Cardiac muscle cell (in vitro differentiated cells and primary cell): Measurements from ENCODE around the gene CMTM8. TPM values are rescaled to one million over a fixed set of nuclear protein-coding genes. Genes with fewer than 3 reads are reported as not detected.

ENCODE experiments used
- DNase-seq, 2 donors: peaks; one replicate each; pipeline versions ENCODE4 v3.0.0 to v3.0.0-alpha.2; 2010 to 2017; ENCODE audit warnings: low read depth in 1 of 2, low spot score in 1 of 2
- H3K27ac ChIP-seq: fragments of 200-600 bp; sonication (generic); 2 replicates; pipeline ENCODE4 v1.5.1; 2016
- H3K27me3 ChIP-seq: fragments of 200-600 bp; sonication (generic); 2 replicates; pipeline ENCODE4 v1.6.0; 2016; ENCODE audit warnings: control low read depth
- H3K36me3 ChIP-seq: fragments of 200-600 bp; sonication (generic); 2 replicates; pipeline ENCODE4 v1.5.1; 2016; ENCODE audit warnings: control low read depth
- H3K4me1 ChIP-seq: fragments of 200-600 bp; sonication (generic); 2 replicates; pipeline ENCODE4 v1.8.1; 2017; ENCODE audit warnings: low read depth, mild to moderate bottlenecking, mixed run types
- H3K4me3 ChIP-seq: fragments of 200-600 bp; sonication (generic); 2 replicates; pipeline ENCODE4 v1.5.1; 2016; ENCODE audit warnings: mild to moderate bottlenecking
- H3K9me3 ChIP-seq: fragments of 200-600 bp; sonication (generic); 2 replicates; pipeline ENCODE4 v1.5.1; 2017; ENCODE audit warnings: low read depth, mild to moderate bottlenecking, control low read depth
- CTCF ChIP-seq: IDR thresholded peaks from 2 replicates; pipeline ENCODE4 v1.5.1; 2012; ENCODE audit warnings: low read depth, mild to moderate bottlenecking, low read length
- polyA plus RNA-seq: library from polyadenylated mRNA; unstranded; fragments of >200 nt; fragmentation: Nextera tagmentation; extraction: Ambion mirVana; gene quantifications from 2 replicates; pipeline ENCODE4 v1.2.1, GENCODE V29; 2016
- total RNA-seq: library from RNA; depleted of rRNA; stranded (reverse); fragments of >200 nt; gene quantifications from 2 replicates; pipeline ENCODE4 v1.2.3, GENCODE V29; 2016

CMTM8 gene
- total and polyA plus RNA-seq, 2 experiments from 2014 or later = 6.9 to 12.5 TPM

GRCh38 chr3:32410367-32411246 is 172.1 kb downstream of the CMTM8 start:
- no peak overlapping the region for H3K27ac ChIP-seq
- H3K9me3 ChIP-seq = no peaks in the 10 kb centered on the region
- no peak for DNase-seq
- peaks cover 4% of the 10 kb centered on the region for H3K4me1 ChIP-seq
- no peaks in the 10 kb centered on the region for H3K36me3 ChIP-seq
- no peak overlapping the region for H3K4me3 ChIP-seq
- TF ChIP-seq CTCF = no peak
- no peaks in the 10 kb centered on the region for H3K27me3 ChIP-seq

GRCh38 chr3:32411442-32411841 is 173.0 kb downstream of the CMTM8 start:
- H3K9me3 ChIP-seq = no peaks in the 10 kb centered on the region
- H3K27ac ChIP-seq = no peak overlapping the region
- TF ChIP-seq CTCF = no peak
- no peak overlapping the region for H3K4me3 ChIP-seq
- peaks cover 4% of the 10 kb centered on the region for H3K4me1 ChIP-seq
- H3K36me3 ChIP-seq = no peaks in the 10 kb centered on the region
- DNase-seq = no peak
- no peaks in the 10 kb centered on the region for H3K27me3 ChIP-seq

GRCh38 chr3:32412887-32413286 is 174.4 kb downstream of the CMTM8 start:
- no peak overlapping the region for H3K27ac ChIP-seq
- H3K9me3 ChIP-seq = no peaks in the 10 kb centered on the region
- H3K36me3 ChIP-seq = no peaks in the 10 kb centered on the region
- no peak for DNase-seq
- peaks cover 4% of the 10 kb centered on the region for H3K4me1 ChIP-seq
- TF ChIP-seq CTCF = no peak
- no peak overlapping the region for H3K4me3 ChIP-seq
- no peaks in the 10 kb centered on the region for H3K27me3 ChIP-seq

GRCh38 chr3:32413845-32414521 is 175.5 kb downstream of the CMTM8 start:
- H3K4me1 ChIP-seq = peaks cover 4% of the 10 kb centered on the region
- no peak overlapping the region for H3K27ac ChIP-seq
- H3K27me3 ChIP-seq = no peaks in the 10 kb centered on the region
- H3K4me3 ChIP-seq = no peak overlapping the region
- no peaks in the 10 kb centered on the region for H3K36me3 ChIP-seq
- no peak for TF ChIP-seq CTCF
- DNase-seq = no peak
- no peaks in the 10 kb centered on the region for H3K9me3 ChIP-seq

GRCh38 chr3:32414522-32415202 is 176.2 kb downstream of the CMTM8 start:
- peak in 1 of 2 donors; percentile 94 for DNase-seq
- Histone ChIP-seq H3K27ac (no peak overlapping the region), H3K4me1 (peaks cover 6% of the 10 kb centered on the region), H3K4me3 (no peak overlapping the region), H3K9me3 (no peaks in the 10 kb centered on the region), H3K27me3 (no peaks in the 10 kb centered on the region), H3K36me3 (no peaks in the 10 kb centered on the region)
- TF ChIP-seq CTCF = no peak
